ENCODE data around the gene RHNO1.
"Not testable (repeated sequence)": the region's sequence is repeated elsewhere in the genome, so short reads cannot be mapped to it uniquely, and the experiment has no call there.

RHNO1 gene

DNA sequence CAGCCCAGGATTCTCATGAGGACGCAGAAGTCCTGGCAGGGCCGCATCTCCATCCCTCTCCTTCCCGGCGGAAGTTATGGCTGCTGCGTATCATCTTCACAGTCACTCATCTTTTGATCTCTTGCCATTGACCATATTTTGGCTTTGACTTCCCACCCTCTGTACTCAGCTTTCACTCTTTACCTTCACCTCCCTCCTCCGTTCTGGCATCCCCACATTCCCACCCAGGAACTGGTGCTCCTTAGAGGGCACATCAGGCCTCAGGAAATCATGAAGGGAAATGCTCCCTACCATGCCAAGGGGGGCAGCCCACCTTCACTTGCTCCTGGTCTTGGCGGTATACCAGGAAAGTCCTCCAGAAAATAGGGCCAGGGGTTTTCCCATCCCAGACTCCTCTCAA lies 21.5 kb upstream of the RHNO1 start:
- TF ChIP-seq EZH2 (IDR thresholded peaks at IDR 0.05) (no peak), FOXP2 (optimal IDR thresholded peaks at IDR 0.05; ENCODE audit: control extremely low read depth, extremely low read length, insufficient read depth) (no peak), POLR2AphosphoS5 (IDR thresholded peaks at IDR 0.05; ENCODE audit: borderline replicate concordance, low read depth, low read length) (no peak)
- peaks cover 27% of the 10 kb centered on the region for H3K36me3 ChIP-seq (ENCODE audit: insufficient read depth, low read length)

DNA sequence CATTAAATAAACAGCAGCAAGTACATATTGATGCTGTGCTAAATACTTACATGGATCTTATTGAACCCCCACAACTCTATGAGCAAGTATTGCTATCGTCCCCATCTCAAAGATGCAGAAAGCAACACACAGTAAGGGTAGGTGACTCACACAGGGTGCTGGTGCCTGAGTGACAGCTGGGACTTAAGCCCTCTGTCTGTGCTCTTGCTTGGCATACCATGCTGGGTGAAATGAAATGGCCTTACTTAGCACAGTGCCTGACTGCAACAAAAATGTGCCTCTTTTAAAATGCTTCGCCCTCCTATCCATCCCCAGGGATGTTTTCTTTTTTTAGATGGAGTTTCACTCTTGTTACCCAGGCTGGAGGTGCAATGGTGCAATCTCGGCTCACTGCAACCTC lies 21.0 kb upstream of the RHNO1 start:
- H3K9me3 ChIP-seq (ENCODE audit: low read depth, low read length) = no peaks in the 10 kb centered on the region
- DNase-seq (ENCODE audit: low read depth, low spot score) = no peak
- peaks cover 27% of the 10 kb centered on the region for H3K36me3 ChIP-seq (ENCODE audit: insufficient read depth, low read length)
- no peak overlapping the region for H3K27ac ChIP-seq
- H3K9ac ChIP-seq (ENCODE audit: insufficient read length) = no peak overlapping the region
- TF ChIP-seq EZH2 (IDR thresholded peaks at IDR 0.05) (no peak), FOXP2 (optimal IDR thresholded peaks at IDR 0.05; ENCODE audit: control extremely low read depth, extremely low read length, insufficient read depth) (no peak), POLR2AphosphoS5 (IDR thresholded peaks at IDR 0.05; ENCODE audit: borderline replicate concordance, low read depth, low read length) (no peak)
- H3K4me3 ChIP-seq = no peak overlapping the region

More for the DNA sequence above, 21.5 kb upstream of the RHNO1 start:
- Histone ChIP-seq H3K4me3 (no peak overlapping the region), H3K9me3 (ENCODE audit: low read depth, low read length) (no peaks in the 10 kb centered on the region), H3K9ac (ENCODE audit: insufficient read length) (no peak overlapping the region), H3K27ac (no peak overlapping the region)
- no peak for DNase-seq (ENCODE audit: low read depth, low spot score)

DNA sequence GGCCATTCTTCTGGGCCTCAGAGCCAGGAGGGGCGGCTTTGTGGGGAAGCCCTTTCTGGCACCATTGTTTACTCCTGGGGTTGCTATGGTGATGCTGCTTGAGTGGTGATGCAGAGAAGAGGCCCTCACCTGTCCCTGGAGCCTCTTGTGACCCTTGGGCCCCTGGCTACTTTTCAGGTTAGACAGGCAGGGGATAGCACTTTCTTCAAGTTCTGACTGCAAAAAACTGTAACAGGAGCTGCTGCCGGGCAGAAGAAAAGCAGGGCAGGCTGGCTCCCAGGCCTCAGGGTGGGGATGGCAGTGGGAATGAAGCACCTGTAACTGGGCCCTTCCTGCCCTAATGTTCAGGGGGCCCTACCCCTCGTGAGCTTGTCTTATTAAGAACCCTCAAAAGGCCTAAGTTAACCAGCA lies 20.0 kb upstream of the RHNO1 start, which contains the start of gene TEX52:
Gene TEX52, minus strand, starts transcription at position 19 of the 411 bp plus-strand sequence. Its CDS starts 13 bp downstream, at position 6.
- TF ChIP-seq FOXP2 (optimal IDR thresholded peaks at IDR 0.05; ENCODE audit: control extremely low read depth, extremely low read length, insufficient read depth) (no peak), EZH2 (IDR thresholded peaks at IDR 0.05) (no peak), POLR2AphosphoS5 (IDR thresholded peaks at IDR 0.05; ENCODE audit: borderline replicate concordance, low read depth, low read length) (no peak)
- DNase-seq (ENCODE audit: low read depth, low spot score) = no peak
- H3K9me3 ChIP-seq (ENCODE audit: low read depth, low read length) = no peaks in the 10 kb centered on the region
- peaks cover 34% of the 10 kb centered on the region for H3K36me3 ChIP-seq (ENCODE audit: insufficient read depth, low read length)
- no peak within 1 kb of the TSS for H3K4me3 ChIP-seq
- H3K27ac ChIP-seq = peak within 1 kb of the TSS; percentile 44; the same call in 1 of the 2 replicates
- no peak within 1 kb of the TSS for H3K9ac ChIP-seq (ENCODE audit: insufficient read length)

DNA sequence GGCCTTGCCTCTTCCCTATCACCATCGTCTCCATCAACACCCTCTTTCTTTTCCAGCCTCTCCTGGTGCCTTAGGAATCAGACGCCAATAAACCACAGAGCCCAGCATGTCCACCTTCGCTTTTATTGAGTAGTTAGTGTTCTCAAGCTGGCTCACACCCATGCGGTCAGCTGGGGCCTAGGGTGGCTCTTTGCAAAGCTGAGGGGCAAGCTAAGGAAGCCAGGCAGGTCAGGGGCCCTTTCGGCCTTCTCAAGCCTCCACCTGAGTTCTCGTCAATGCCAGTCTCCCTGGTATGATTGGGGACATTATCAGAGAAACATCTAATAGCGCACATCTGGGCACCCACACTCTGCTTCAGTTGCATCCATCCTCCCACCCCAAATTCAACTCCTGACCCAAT lies 19.4 kb upstream of the RHNO1 start:
- Histone ChIP-seq H3K27ac (peak overlapping the region; percentile 44; the same call in 1 of the 2 replicates), H3K4me3 (no peak overlapping the region), H3K9ac (ENCODE audit: insufficient read length) (no peak overlapping the region), H3K36me3 (ENCODE audit: insufficient read depth, low read length) (peaks cover 38% of the 10 kb centered on the region), H3K9me3 (ENCODE audit: low read depth, low read length) (no peaks in the 10 kb centered on the region)
- DNase-seq (ENCODE audit: low read depth, low spot score) = no peak
- TF ChIP-seq POLR2AphosphoS5 (IDR thresholded peaks at IDR 0.05; ENCODE audit: borderline replicate concordance, low read depth, low read length) (no peak; the same call in 1 of the 2 replicates), EZH2 (IDR thresholded peaks at IDR 0.05) (no peak), FOXP2 (optimal IDR thresholded peaks at IDR 0.05; ENCODE audit: control extremely low read depth, extremely low read length, insufficient read depth) (no peak)

- no peak for TF ChIP-seq FOXP2 (optimal IDR thresholded peaks at IDR 0.05; ENCODE audit: control extremely low read depth, extremely low read length, insufficient read depth)
- 0 out of 2 replicates have a peak, but pooled peaks have one; percentile 7 for TF ChIP-seq POLR2AphosphoS5 (IDR thresholded peaks at IDR 0.05; ENCODE audit: borderline replicate concordance, low read depth, low read length)
- no peak for TF ChIP-seq EZH2 (IDR thresholded peaks at IDR 0.05)
- no peak overlapping the region for H3K9ac ChIP-seq (ENCODE audit: insufficient read length)
- peaks cover 45% of the 10 kb centered on the region for H3K36me3 ChIP-seq (ENCODE audit: insufficient read depth, low read length)
- no peak for DNase-seq (ENCODE audit: low read depth, low spot score)
- 0 out of 2 replicates have a peak overlapping the region, but pooled peaks have one; percentile 44 for H3K27ac ChIP-seq
- H3K9me3 ChIP-seq (ENCODE audit: low read depth, low read length) = no peaks in the 10 kb centered on the region
- H3K4me3 ChIP-seq = no peak overlapping the region
Observed at GRCh38 chr12:2858334-2858733, 18.7 kb upstream of the RHNO1 start.

DNA sequence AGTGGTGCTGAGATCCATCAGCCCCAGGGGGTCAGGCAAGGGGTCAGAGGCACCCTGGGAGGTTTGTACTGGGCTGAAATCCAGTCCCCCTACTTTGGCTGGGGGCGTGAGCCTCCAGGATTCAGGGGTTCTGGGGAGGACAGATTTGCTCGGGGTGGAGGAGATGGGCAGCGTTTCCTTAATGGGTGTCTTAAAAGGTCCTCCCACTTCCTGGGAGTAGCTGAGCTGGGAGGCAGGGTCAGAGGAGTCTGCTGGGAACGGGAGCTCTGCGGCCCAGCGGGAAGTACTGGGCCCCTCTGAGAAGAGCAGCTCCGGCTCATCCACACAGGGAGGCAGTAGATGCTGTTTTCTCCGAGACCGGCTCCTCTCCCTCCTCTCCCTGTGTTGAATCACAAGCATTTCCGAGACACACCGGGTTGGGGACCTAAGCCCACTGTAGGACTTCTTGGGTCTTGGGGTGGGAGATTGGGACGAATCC lies 18.0 kb upstream of the RHNO1 start:
- H3K4me3 ChIP-seq = no peak overlapping the region
- H3K9ac ChIP-seq (ENCODE audit: insufficient read length) = no peak overlapping the region
- TF ChIP-seq EZH2 (IDR thresholded peaks at IDR 0.05) (no peak), FOXP2 (optimal IDR thresholded peaks at IDR 0.05; ENCODE audit: control extremely low read depth, extremely low read length, insufficient read depth) (no peak), POLR2AphosphoS5 (IDR thresholded peaks at IDR 0.05; ENCODE audit: borderline replicate concordance, low read depth, low read length) (no peak)
- H3K36me3 ChIP-seq (ENCODE audit: insufficient read depth, low read length) = peaks cover 49% of the 10 kb centered on the region
- H3K9me3 ChIP-seq (ENCODE audit: low read depth, low read length) = no peaks in the 10 kb centered on the region
- no peak for DNase-seq (ENCODE audit: low read depth, low spot score)
- no peak overlapping the region for H3K27ac ChIP-seq

DNA sequence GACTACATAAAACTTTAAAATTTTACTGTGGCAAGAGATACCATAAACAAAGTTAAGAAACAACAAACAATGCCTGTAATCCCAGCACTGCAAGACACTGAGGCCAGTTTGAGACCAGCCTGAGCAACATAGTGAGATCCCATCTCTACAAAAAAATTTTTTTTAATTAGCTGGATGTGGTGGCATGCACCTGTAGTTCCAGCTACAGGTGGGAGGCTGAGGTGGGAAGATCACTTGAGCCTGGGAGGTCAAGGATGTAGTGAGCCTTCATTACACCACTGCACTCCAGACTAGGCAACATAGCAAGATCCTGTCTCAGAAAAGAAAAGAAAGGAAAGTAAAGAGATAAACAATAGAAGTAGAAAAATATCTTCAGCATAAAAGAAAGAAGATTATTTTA lies 16.9 kb upstream of the RHNO1 start:
- Histone ChIP-seq H3K27ac (no peak overlapping the region), H3K9me3 (ENCODE audit: low read depth, low read length) (no peaks in the 10 kb centered on the region), H3K9ac (ENCODE audit: insufficient read length) (no peak overlapping the region), H3K36me3 (ENCODE audit: insufficient read depth, low read length) (peaks cover 61% of the 10 kb centered on the region), H3K4me3 (no peak overlapping the region)
- no peak for DNase-seq (ENCODE audit: low read depth, low spot score)
- no peak for TF ChIP-seq POLR2AphosphoS5 (IDR thresholded peaks at IDR 0.05; ENCODE audit: borderline replicate concordance, low read depth, low read length)
- no peak for TF ChIP-seq EZH2 (IDR thresholded peaks at IDR 0.05)
- no peak for TF ChIP-seq FOXP2 (optimal IDR thresholded peaks at IDR 0.05; ENCODE audit: control extremely low read depth, extremely low read length, insufficient read depth)

DNA sequence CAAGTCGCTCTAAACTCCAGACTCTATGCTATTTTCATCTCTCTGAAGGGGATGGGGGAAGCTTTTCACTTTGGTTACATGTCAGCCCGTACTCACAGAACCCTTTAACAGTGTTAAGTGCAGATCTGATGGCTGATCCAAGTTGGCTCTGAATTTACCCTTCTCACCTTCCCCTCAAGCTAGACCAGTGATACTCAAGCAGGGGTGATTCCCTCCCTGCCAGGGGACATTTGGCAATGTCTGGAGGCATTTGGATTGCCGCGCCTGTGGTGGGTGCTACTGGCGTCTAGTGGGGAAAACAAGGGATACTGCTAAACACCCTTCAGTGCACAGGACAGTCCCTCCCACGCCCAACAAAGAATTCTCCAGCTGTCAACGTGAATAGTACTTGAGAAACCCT lies 14.1 kb upstream of the RHNO1 start:
- Histone ChIP-seq H3K9ac (ENCODE audit: insufficient read length) (no peak overlapping the region), H3K4me3 (no peak overlapping the region), H3K9me3 (ENCODE audit: low read depth, low read length) (no peaks in the 10 kb centered on the region), H3K36me3 (ENCODE audit: insufficient read depth, low read length) (peaks cover 83% of the 10 kb centered on the region), H3K27ac (no peak overlapping the region)
- no peak for TF ChIP-seq POLR2AphosphoS5 (IDR thresholded peaks at IDR 0.05; ENCODE audit: borderline replicate concordance, low read depth, low read length)
- TF ChIP-seq FOXP2 (optimal IDR thresholded peaks at IDR 0.05; ENCODE audit: control extremely low read depth, extremely low read length, insufficient read depth) = no peak
- no peak for TF ChIP-seq EZH2 (IDR thresholded peaks at IDR 0.05)
- DNase-seq (ENCODE audit: low read depth, low spot score) = no peak

GRCh38 chr12:2863402-2863801 lies 13.6 kb upstream of the RHNO1 start:
- H3K27ac ChIP-seq; H3K4me3 ChIP-seq; H3K9me3 ChIP-seq (ENCODE audit: low read depth, low read length); DNase-seq (ENCODE audit: low read depth, low spot score); H3K9ac ChIP-seq (ENCODE audit: insufficient read length): not testable (repeated sequence)
- H3K36me3 ChIP-seq (ENCODE audit: insufficient read depth, low read length) = peaks cover 83% of the 10 kb centered on the region
